ENCODE data around the gene WDR27.

- no peak for TF ChIP-seq CTCF (IDR thresholded peaks at IDR 0.05; ENCODE audit: poor library complexity)
- TF ChIP-seq EZH2 (IDR thresholded peaks at IDR 0.05; ENCODE audit: borderline replicate concordance) = no peak
Observed at GRCh38 chr6:169632841-169633240, 69.0 kb downstream of the WDR27 start.
